Measurements from ENCODE around the gene PCED1B.
"Not testable (repeated sequence)": the region's sequence is repeated elsewhere in the genome, so short reads cannot be mapped to it uniquely, and the experiment has no call there.

The PCED1B gene

DNA sequence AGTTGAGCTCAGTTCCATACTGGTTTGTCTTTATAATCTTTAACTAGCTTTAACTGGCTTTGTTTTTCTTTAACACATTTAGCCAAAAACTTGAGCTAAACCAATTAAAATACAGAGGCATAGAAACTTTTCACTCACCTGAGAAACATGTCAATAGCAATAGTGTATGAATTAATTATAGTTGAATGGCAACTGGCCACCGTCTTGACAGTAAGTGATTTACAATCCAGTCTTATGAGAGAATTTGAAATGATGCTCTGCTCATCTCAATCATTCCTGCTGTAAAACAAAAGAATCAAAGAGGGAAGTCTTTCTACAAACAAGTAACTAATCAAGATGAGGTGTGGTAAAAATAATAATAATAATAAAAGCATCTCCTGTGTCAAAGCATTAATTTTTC lies 86.9 kb downstream of the PCED1B start:
- Histone ChIP-seq H3K27ac (ENCODE audit: low read depth, low read length) (no peak overlapping the region), H3K4me3 (ENCODE audit: low read depth, low read length) (no peak overlapping the region), H3K27me3 (ENCODE audit: insufficient read depth, low read length) (no peaks in the 10 kb centered on the region), H2AFZ (ENCODE audit: low read length, unreplicated experiment) (no peak overlapping the region), H3K4me1 (ENCODE audit: control insufficient read depth, insufficient read depth, low read length, unreplicated experiment) (peaks cover 4% of the 10 kb centered on the region), H3K79me2 (ENCODE audit: control insufficient read depth, insufficient read depth, low read length, unreplicated experiment) (no peaks in the 10 kb centered on the region), H3K36me3 (ENCODE audit: insufficient read depth, low read length) (no peaks in the 10 kb centered on the region)

- H2AFZ ChIP-seq (ENCODE audit: low read length, unreplicated experiment); H3K27me3 ChIP-seq (ENCODE audit: insufficient read depth, low read length); H3K4me1 ChIP-seq (ENCODE audit: control insufficient read depth, insufficient read depth, low read length, unreplicated experiment); H3K27ac ChIP-seq (ENCODE audit: low read depth, low read length); H3K36me3 ChIP-seq (ENCODE audit: insufficient read depth, low read length); H3K79me2 ChIP-seq (ENCODE audit: control insufficient read depth, insufficient read depth, low read length, unreplicated experiment); H3K4me3 ChIP-seq (ENCODE audit: low read depth, low read length): not testable (repeated sequence)
Measured at GRCh38 chr12:47170281-47170680, 90.9 kb downstream of the PCED1B start.

DNA sequence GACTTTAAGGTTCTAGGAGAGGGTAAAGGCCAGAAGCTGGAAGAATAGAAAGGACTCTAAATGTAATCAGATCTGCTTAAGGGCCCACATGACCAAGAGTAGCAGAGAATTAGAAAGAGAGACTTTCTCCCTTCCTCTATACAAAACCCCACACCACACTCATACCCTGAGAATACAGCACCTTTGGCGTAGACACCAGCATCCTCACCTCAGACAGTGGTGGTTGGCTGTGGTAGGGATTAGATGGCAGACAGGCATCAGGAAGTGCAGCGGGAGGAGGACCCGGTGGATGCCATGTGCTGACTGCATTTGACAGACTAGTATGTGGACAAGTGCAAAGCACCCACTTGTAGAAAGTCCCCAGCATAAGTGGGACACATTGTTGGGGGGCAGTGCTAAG lies 98.6 kb downstream of the PCED1B start:
- no peaks in the 10 kb centered on the region for H3K36me3 ChIP-seq (ENCODE audit: insufficient read depth, low read length)
- H3K27me3 ChIP-seq (ENCODE audit: insufficient read depth, low read length): no peaks in the 10 kb centered on the region
- H3K4me1 ChIP-seq (ENCODE audit: control insufficient read depth, insufficient read depth, low read length, unreplicated experiment): no peaks in the 10 kb centered on the region
- no peak overlapping the region for H3K27ac ChIP-seq (ENCODE audit: low read depth, low read length)
- H3K4me3 ChIP-seq (ENCODE audit: low read depth, low read length): no peak overlapping the region
- H3K79me2 ChIP-seq (ENCODE audit: control insufficient read depth, insufficient read depth, low read length, unreplicated experiment): no peaks in the 10 kb centered on the region
- H2AFZ ChIP-seq (ENCODE audit: low read length, unreplicated experiment): no peak overlapping the region

GRCh38 chr12:47182164-47182938 lies 102.9 kb downstream of the PCED1B start:
- H3K27me3 ChIP-seq (ENCODE audit: insufficient read depth, low read length); H3K4me3 ChIP-seq (ENCODE audit: low read depth, low read length); H3K36me3 ChIP-seq (ENCODE audit: insufficient read depth, low read length); H3K27ac ChIP-seq (ENCODE audit: low read depth, low read length); H3K4me1 ChIP-seq (ENCODE audit: control insufficient read depth, insufficient read depth, low read length, unreplicated experiment); H3K79me2 ChIP-seq (ENCODE audit: control insufficient read depth, insufficient read depth, low read length, unreplicated experiment); H2AFZ ChIP-seq (ENCODE audit: low read length, unreplicated experiment): not testable (repeated sequence)

DNA sequence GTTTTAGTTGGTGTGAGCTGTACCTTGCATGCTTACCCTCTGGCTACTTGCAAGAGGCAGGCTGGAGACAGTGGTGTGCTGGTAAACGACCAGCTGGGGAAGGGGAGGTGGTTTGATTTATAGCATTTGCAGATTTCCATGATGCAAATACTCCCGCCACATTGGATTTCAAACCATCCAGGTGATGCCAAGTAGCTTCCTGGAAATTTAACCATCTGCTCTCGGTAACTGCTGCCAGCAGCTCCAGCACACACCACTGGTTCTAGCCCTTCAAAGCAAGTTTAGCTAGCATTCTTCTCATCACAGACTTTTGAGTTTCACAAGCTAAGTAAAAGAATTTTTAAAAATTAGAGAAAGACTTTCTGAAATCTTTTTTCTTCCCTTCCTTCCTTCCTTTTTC lies 104.8 kb downstream of the PCED1B start:
- H3K36me3 ChIP-seq (ENCODE audit: insufficient read depth, low read length): no peaks in the 10 kb centered on the region
- H2AFZ ChIP-seq (ENCODE audit: low read length, unreplicated experiment): no peak overlapping the region
- H3K4me3 ChIP-seq (ENCODE audit: low read depth, low read length): no peak overlapping the region
- no peaks in the 10 kb centered on the region for H3K79me2 ChIP-seq (ENCODE audit: control insufficient read depth, insufficient read depth, low read length, unreplicated experiment)
- no peak overlapping the region for H3K27ac ChIP-seq (ENCODE audit: low read depth, low read length)
- H3K4me1 ChIP-seq (ENCODE audit: control insufficient read depth, insufficient read depth, low read length, unreplicated experiment): peaks cover 10% of the 10 kb centered on the region
- H3K27me3 ChIP-seq (ENCODE audit: insufficient read depth, low read length): no peaks in the 10 kb centered on the region

GRCh38 chr12:47184813-47185212 lies 105.4 kb downstream of the PCED1B start:
- Histone ChIP-seq H3K4me1 (ENCODE audit: control insufficient read depth, insufficient read depth, low read length, unreplicated experiment) (peaks cover 16% of the 10 kb centered on the region), H3K79me2 (ENCODE audit: control insufficient read depth, insufficient read depth, low read length, unreplicated experiment) (no peaks in the 10 kb centered on the region), H3K27me3 (ENCODE audit: insufficient read depth, low read length) (no peaks in the 10 kb centered on the region), H3K27ac (ENCODE audit: low read depth, low read length) (no peak overlapping the region), H3K4me3 (ENCODE audit: low read depth, low read length) (no peak overlapping the region), H2AFZ (ENCODE audit: low read length, unreplicated experiment) (no peak overlapping the region), H3K36me3 (ENCODE audit: insufficient read depth, low read length) (no peaks in the 10 kb centered on the region)

- no peaks in the 10 kb centered on the region for H3K27me3 ChIP-seq (ENCODE audit: insufficient read depth, low read length)
- H3K79me2 ChIP-seq (ENCODE audit: control insufficient read depth, insufficient read depth, low read length, unreplicated experiment): no peaks in the 10 kb centered on the region
- H3K27ac ChIP-seq (ENCODE audit: low read depth, low read length): no peak overlapping the region
- H3K36me3 ChIP-seq (ENCODE audit: insufficient read depth, low read length): no peaks in the 10 kb centered on the region
- no peak overlapping the region for H3K4me3 ChIP-seq (ENCODE audit: low read depth, low read length)
- peaks cover 27% of the 10 kb centered on the region for H3K4me1 ChIP-seq (ENCODE audit: control insufficient read depth, insufficient read depth, low read length, unreplicated experiment)
- no peak overlapping the region for H2AFZ ChIP-seq (ENCODE audit: low read length, unreplicated experiment)
Measured at GRCh38 chr12:47186246-47186645, 106.8 kb downstream of the PCED1B start.

GRCh38 chr12:47188576-47189441 lies 109.4 kb downstream of the PCED1B start:
- H3K27me3 ChIP-seq (ENCODE audit: insufficient read depth, low read length): no peaks in the 10 kb centered on the region
- H3K4me3 ChIP-seq (ENCODE audit: low read depth, low read length): 0 out of 2 replicates have a peak overlapping the region, but pooled peaks have one; percentile 0
- peak overlapping the region; percentile 43 for H2AFZ ChIP-seq (ENCODE audit: low read length, unreplicated experiment)
- H3K27ac ChIP-seq (ENCODE audit: low read depth, low read length): peak overlapping the region; percentile 28; the same call in 1 of the 2 replicates
- H3K36me3 ChIP-seq (ENCODE audit: insufficient read depth, low read length): no peaks in the 10 kb centered on the region
- H3K79me2 ChIP-seq (ENCODE audit: control insufficient read depth, insufficient read depth, low read length, unreplicated experiment): no peaks in the 10 kb centered on the region
- H3K4me1 ChIP-seq (ENCODE audit: control insufficient read depth, insufficient read depth, low read length, unreplicated experiment): peaks cover 27% of the 10 kb centered on the region

- Histone ChIP-seq H3K4me1 (ENCODE audit: control insufficient read depth, insufficient read depth, low read length, unreplicated experiment) (peaks cover 27% of the 10 kb centered on the region), H3K27ac (ENCODE audit: low read depth, low read length) (no peak overlapping the region), H2AFZ (ENCODE audit: low read length, unreplicated experiment) (no peak overlapping the region)
Measured at GRCh38 chr12:47189728-47190127, 110.3 kb downstream of the PCED1B start.

GRCh38 chr12:47190271-47190750 lies 110.9 kb downstream of the PCED1B start:
- Histone ChIP-seq H3K4me1 (ENCODE audit: control insufficient read depth, insufficient read depth, low read length, unreplicated experiment) (peaks cover 27% of the 10 kb centered on the region), H3K4me3 (ENCODE audit: low read depth, low read length) (no peak overlapping the region), H2AFZ (ENCODE audit: low read length, unreplicated experiment) (no peak overlapping the region), H3K36me3 (ENCODE audit: insufficient read depth, low read length) (no peaks in the 10 kb centered on the region), H3K79me2 (ENCODE audit: control insufficient read depth, insufficient read depth, low read length, unreplicated experiment) (no peaks in the 10 kb centered on the region), H3K27ac (ENCODE audit: low read depth, low read length) (no peak overlapping the region), H3K27me3 (ENCODE audit: insufficient read depth, low read length) (no peaks in the 10 kb centered on the region)

More at GRCh38 chr12:47189728-47190127, 110.3 kb downstream of the PCED1B start:
- H3K36me3 ChIP-seq (ENCODE audit: insufficient read depth, low read length): no peaks in the 10 kb centered on the region
- H3K27me3 ChIP-seq (ENCODE audit: insufficient read depth, low read length): no peaks in the 10 kb centered on the region
- H3K4me3 ChIP-seq (ENCODE audit: low read depth, low read length): no peak overlapping the region
- no peaks in the 10 kb centered on the region for H3K79me2 ChIP-seq (ENCODE audit: control insufficient read depth, insufficient read depth, low read length, unreplicated experiment)
